HCT116 (cell line): ENCODE measurements around the gene ENOX1. TPM values are rescaled to one million over a fixed set of nuclear protein-coding genes. Genes with fewer than 3 reads are reported as not detected.

Experiments
- ATAC-seq: fragments of 200-7000 bp; cut with Tn5 transposase; 2 replicates; pipeline ENCODE4 v1.9.1; 2020; ENCODE audit warnings: mild to moderate bottlenecking, moderate library complexity
- BruUV-seq: library from RNA; stranded (reverse); fragments of 400-500 nt; replicated peaks from 2 replicates; lab custom pipeline; 2021; lab: Mats Ljungman, UMichigan
- CTCF ChIA-PET: fragments of 300-600 bp; sonication (Branson Sonifier 250); formaldehyde crosslinking; loops from one replicate; lab custom pipeline; 2021; ENCODE audit warnings: antibody characterized with exemption; lab: Charles Lee
- POLR2A ChIA-PET: fragments of 300-600, 350-600 bp; sonication (Branson Sonifier 250); formaldehyde crosslinking; loops from one replicate; lab custom pipeline; 2021; ENCODE audit warnings: antibody characterized with exemption; lab: Charles Lee
- RAD21 ChIA-PET, 2 experiments: fragments of 300-600 bp; sonication (Branson Sonifier 250); formaldehyde crosslinking; loops; one replicate each; lab custom pipeline; 2023; ENCODE audit warnings: low total read pairs in 2 of 2; ENCODE audit not compliant: uncharacterized antibody in 2 of 2, unreplicated experiment in 2 of 2, low non-redundant PET in 1 of 2; lab: Charles Lee
- DNase-seq: peaks from one replicate; pipeline ENCODE4 v3.0.0-alpha.2; 2010; ENCODE audit warnings: low read depth, low spot score
- H2AFZ ChIP-seq: fragments of 200-600 bp; shearing (Covaris generic), sonication (generic); 2 replicates; pipeline ENCODE4 v1.6.1; 2017; ENCODE audit warnings: low read depth, mixed run types, mixed read lengths, antibody characterized with exemption, low read length; ENCODE audit not compliant: poor library complexity, severe bottlenecking
- H3K27ac ChIP-seq: 2 replicates; pipeline ENCODE4 v1.5.1; 2012; ENCODE audit warnings: low read depth, low read length
- H3K27me3 ChIP-seq: fragments of 200-600 bp; sonication (generic); 2 replicates; pipeline ENCODE4 v1.6.1; 2016; ENCODE audit warnings: mixed run types, low read length, mixed read lengths; ENCODE audit not compliant: insufficient read depth
- H3K36me3 ChIP-seq, 2 experiments: fragments of 200-500 bp in 1 of 2; fragments of 200-600 bp in 1 of 2; sonication (Bioruptor generic) in 1 of 2; sonication (generic) in 1 of 2; 2 replicates each; pipeline versions ENCODE4 v1.5.1 to v1.6.1; 2014 to 2016; ENCODE audit warnings: low read length in 2 of 2, inconsistent platforms in 1 of 2, mixed read lengths in 1 of 2, mixed run types in 1 of 2; ENCODE audit not compliant: insufficient read depth in 2 of 2, control insufficient read depth in 1 of 2
- H3K4me1 ChIP-seq, 2 experiments: fragments of 200-600 bp in 1 of 2; sonication (generic) in 1 of 2; 2 replicates each; pipeline versions ENCODE4 v1.5.1 to v1.6.1; 2012 to 2017; ENCODE audit warnings: low read length in 2 of 2, inconsistent platforms in 1 of 2, mild to moderate bottlenecking in 1 of 2, mixed read lengths in 1 of 2, mixed run types in 1 of 2, moderate library complexity in 1 of 2; ENCODE audit not compliant: insufficient read depth in 2 of 2, control insufficient read depth in 1 of 2
- H3K4me2 ChIP-seq: fragments of 200-600 bp; sonication (generic); 2 replicates; pipeline ENCODE4 v1.6.1; 2017; ENCODE audit warnings: mixed run types, low read length, mixed read lengths
- H3K4me3 ChIP-seq, 2 experiments: fragments of 200-600 bp in 1 of 2; sonication (generic) in 1 of 2; replicated peaks in 1 of 2; 2 replicates each; pipeline ENCODE4 v1.5.1; 2011 to 2016; ENCODE audit warnings: low read length in 2 of 2, control low read depth in 1 of 2, low read depth in 1 of 2, mild to moderate bottlenecking in 1 of 2, mixed read lengths in 1 of 2, mixed run types in 1 of 2
- H3K79me2 ChIP-seq: fragments of 200-600 bp; sonication (generic); 2 replicates; pipeline ENCODE4 v1.6.1; 2017; ENCODE audit warnings: mild to moderate bottlenecking, mixed run types, low read length, moderate library complexity, mixed read lengths; ENCODE audit not compliant: insufficient read depth
- H3K9ac ChIP-seq: fragments of 200-600 bp; sonication (generic); 2 replicates; pipeline ENCODE4 v1.6.1; 2016; ENCODE audit warnings: low read length, mixed read lengths
- H3K9me2 ChIP-seq: fragments of 200-600 bp; sonication (generic), shearing (Covaris generic); 2 replicates; pipeline ENCODE4 v1.6.1; 2017; ENCODE audit warnings: mixed run types, mild to moderate bottlenecking, moderate library complexity; ENCODE audit not compliant: insufficient read depth
- H3K9me3 ChIP-seq, 2 experiments: fragments of 200-500 bp in 1 of 2; fragments of 200-600 bp in 1 of 2; sonication (Bioruptor generic) in 1 of 2; sonication (generic) in 1 of 2; 2 replicates each; pipeline ENCODE4 v1.6.1; 2014 to 2017; ENCODE audit warnings: low read length in 2 of 2, mixed read lengths in 2 of 2, inconsistent platforms in 1 of 2, low read depth in 1 of 2, mild to moderate bottlenecking in 1 of 2, mixed run types in 1 of 2, moderate library complexity in 1 of 2; ENCODE audit not compliant: control insufficient read depth in 1 of 2, insufficient read depth in 1 of 2
- H4K20me1 ChIP-seq: fragments of 200-600 bp; sonication (generic), shearing (Covaris generic); 2 replicates; pipeline ENCODE4 v1.6.1; 2017; ENCODE audit warnings: mixed run types, mild to moderate bottlenecking, moderate library complexity; ENCODE audit not compliant: insufficient read depth
- ATF3 ChIP-seq: IDR thresholded peaks from 2 replicates; pipeline ENCODE4 v1.6.1; 2012
- CBX3 ChIP-seq: IDR thresholded peaks from 2 replicates; pipeline ENCODE4 v1.6.1; 2012; ENCODE audit warnings: low read depth
- EGR1 ChIP-seq: IDR thresholded peaks from 2 replicates; pipeline ENCODE4 v1.6.1; 2012; ENCODE audit warnings: low read depth
- ELF1 ChIP-seq: IDR thresholded peaks from 2 replicates; pipeline ENCODE4 v1.6.1; 2012; ENCODE audit warnings: low read depth, borderline replicate concordance
- EZH2phosphoT487 ChIP-seq: fragments of 200-600 bp; IDR thresholded peaks from 2 replicates; pipeline ENCODE4 v1.6.1; 2018; ENCODE audit warnings: antibody characterized with exemption, borderline replicate concordance
- FOSL1 ChIP-seq: IDR thresholded peaks from 2 replicates; pipeline ENCODE4 v1.6.1; 2012; ENCODE audit warnings: low read depth
- MAX ChIP-seq: IDR thresholded peaks from 2 replicates; pipeline ENCODE4 v1.6.1; 2012
- POLR2A ChIP-seq: IDR thresholded peaks from 2 replicates; pipeline ENCODE4 v1.7.0; 2011; ENCODE audit warnings: borderline replicate concordance; ENCODE audit not compliant: insufficient read depth, insufficient read length; ENCODE audit errors: extremely low read depth
- POLR2AphosphoS5 ChIP-seq: IDR thresholded peaks from 2 replicates; pipeline ENCODE4 v1.6.1; 2011; ENCODE audit warnings: mild to moderate bottlenecking, low read depth, low read length, moderate library complexity
- RAD21 ChIP-seq: IDR thresholded peaks from 2 replicates; pipeline ENCODE4 v1.6.1; 2012; ENCODE audit warnings: low read depth, mild to moderate bottlenecking
- REST ChIP-seq: IDR thresholded peaks from 2 replicates; pipeline ENCODE4 v1.6.1; 2012; ENCODE audit warnings: low read depth
- SIN3A ChIP-seq: IDR thresholded peaks from 2 replicates; pipeline ENCODE4 v1.6.1; 2012; ENCODE audit warnings: low read depth
- SP1 ChIP-seq: IDR thresholded peaks from 2 replicates; pipeline ENCODE4 v1.6.1; 2012; ENCODE audit warnings: low read depth
- ZBTB33 ChIP-seq: IDR thresholded peaks from 2 replicates; pipeline ENCODE4 v1.6.1; 2011; ENCODE audit warnings: mild to moderate bottlenecking, low read length, moderate library complexity; ENCODE audit not compliant: insufficient replicate concordance; ENCODE audit errors: extremely low read depth
- ZNF274 ChIP-seq: fragments of 200-500 bp; sonication (Bioruptor generic); IDR thresholded peaks from 2 replicates; pipeline ENCODE4 v1.6.1; 2014; ENCODE audit warnings: mild to moderate bottlenecking, low read depth, low read length, inconsistent platforms
- intact Hi-C: fragments of 100-400 bp; cut with micrococcal nuclease; formaldehyde crosslinking; loops from 2 replicates; pipeline ENCODE4 v1.10.0; 2022
- total RNA-seq: library from RNA; stranded (reverse); gene quantifications from one replicate; pipeline ENCODE4 v1.2.1, GENCODE V29; 2021; ENCODE audit not compliant: unreplicated experiment

Gene ENOX1
- total RNA-seq, 1 experiment from 2014 or later, result 4.5 TPM

GRCh38 chr13:43694146-43694664 lies 92.6 kb downstream of the ENOX1 start:
- Histone ChIP-seq H4K20me1 (no peaks in the 10 kb centered on the region), H2AFZ (no peak overlapping the region), H3K4me1 (no peaks in the 10 kb centered on the region), H3K9ac (no peak overlapping the region), H3K79me2 (no peaks in the 10 kb centered on the region), H3K9me2 (no peaks in the 10 kb centered on the region), H3K9me3 (no peaks in the 10 kb centered on the region), H3K4me2 (no peak overlapping the region), H3K27me3 (no peaks in the 10 kb centered on the region; the same call in 1 of the 2 replicates), H3K27ac (no peak overlapping the region), H3K36me3 (no peaks in the 10 kb centered on the region), H3K4me3 (no peak overlapping the region)
- no TSS peak for BruUV-seq
- DNase-seq (no peak), ATAC-seq (no peak)
- ChIA-PET POLR2A (no interaction called here), CTCF (no interaction called here), RAD21 (no interaction called here)
- intact Hi-C loops, result no loop called here
- TF ChIP-seq EZH2phosphoT487 (no peak), POLR2A (no peak), ATF3 (no peak), RAD21 (no peak), ELF1 (no peak), ZNF274 (no peak), ZBTB33 (no peak), SIN3A (no peak), MAX (no peak), EGR1 (no peak), CBX3 (no peak), REST (no peak), FOSL1 (no peak), SP1 (no peak), POLR2AphosphoS5 (no peak)
